HCEC 1CT (cell line): ENCODE measurements around the gene RBKS.
A peak's percentile ranks its signal among the peaks of the same experiment; 100 is the strongest.

ENCODE experiments used
- DNase-seq: peaks from one replicate; pipeline ENCODE4 v3.0.0-alpha.2; 2017

The RBKS gene

GRCh38 chr2:27890146-27890923, at the start of gene RBKS, which contains the start of gene BABAM2:
TSS of gene RBKS (minus strand) at chr2:27890387. CDS start at chr2:27890345, 42 bp downstream.
TSS of gene BABAM2 (plus strand) at chr2:27890729. CDS start at chr2:27894557, 3,828 bp downstream.
- peak; percentile 84 for DNase-seq

- DNase-seq = no peak
These were observed 44.8 kb upstream of the RBKS start for GRCh38 chr2:27935026-27935425.

GRCh38 chr2:27932396-27932795, 42.2 kb upstream of the RBKS start:
- DNase-seq = peak; percentile 59

GRCh38 chr2:27931361-27931950, 41.3 kb upstream of the RBKS start:
- DNase-seq = no peak

- no peak for DNase-seq
These were observed 39.8 kb upstream of the RBKS start for GRCh38 chr2:27929916-27930486.

- DNase-seq = no peak
These were observed 35.7 kb upstream of the RBKS start for GRCh38 chr2:27925766-27926472.

- no peak for DNase-seq
These were observed 32.7 kb upstream of the RBKS start for GRCh38 chr2:27922842-27923241.

- DNase-seq = no peak
These were observed 31.8 kb upstream of the RBKS start for GRCh38 chr2:27921880-27922547.

GRCh38 chr2:27921424-27921823, 31.2 kb upstream of the RBKS start:
- no peak for DNase-seq

GRCh38 chr2:27920148-27920885, 30.1 kb upstream of the RBKS start:
- DNase-seq = peak; percentile 60

- no peak for DNase-seq
These were observed 26.3 kb upstream of the RBKS start for GRCh38 chr2:27916293-27916995.

- DNase-seq = no peak
These were observed 25.7 kb upstream of the RBKS start for GRCh38 chr2:27915874-27916273.

GRCh38 chr2:27915191-27915590, 25.0 kb upstream of the RBKS start:
- DNase-seq = no peak

- no peak for DNase-seq
These were observed 24.6 kb upstream of the RBKS start for GRCh38 chr2:27914805-27915175.

- no peak for DNase-seq
These were observed 24.0 kb upstream of the RBKS start for GRCh38 chr2:27914041-27914804.

GRCh38 chr2:27912512-27912911, 22.3 kb upstream of the RBKS start:
- no peak for DNase-seq

GRCh38 chr2:27911458-27912210, 21.4 kb upstream of the RBKS start:
- DNase-seq = no peak

GRCh38 chr2:27909901-27910300, 19.7 kb upstream of the RBKS start:
- no peak for DNase-seq

- DNase-seq = no peak
These were observed 17.4 kb upstream of the RBKS start for GRCh38 chr2:27907547-27907946.

- no peak for DNase-seq
These were observed 15.9 kb upstream of the RBKS start for GRCh38 chr2:27906074-27906473.
